GM23338 (cell line): ENCODE measurements around the gene BCORL1. TPM values are rescaled to one million over a fixed set of nuclear protein-coding genes. Genes with fewer than 3 reads are reported as not detected.

Source experiments
- ATAC-seq: fragments of 200-7000 bp; cut with Tn5 transposase; 3 replicates; pipeline ENCODE4 v1.9.1; 2020
- DNase-seq: peaks from one replicate; pipeline ENCODE4 v3.0.0-alpha.2; 2015; ENCODE audit warnings: low spot score
- H2AFZ ChIP-seq: fragments of 200-600 bp; sonication (generic); 2 replicates; pipeline ENCODE4 v1.8.0; 2016; ENCODE audit warnings: antibody characterized with exemption, mild to moderate bottlenecking, moderate library complexity
- H3F3A ChIP-seq: fragments of 200-600 bp; sonication (generic); replicated peaks from 2 replicates; pipeline ENCODE4 v1.8.0; 2017; ENCODE audit warnings: antibody characterized with exemption, mixed run types, low read depth
- H3K27ac ChIP-seq: fragments of 200-600 bp; sonication (generic); 2 replicates; pipeline ENCODE4 v1.6.1; 2016; ENCODE audit warnings: low read depth
- H3K27me3 ChIP-seq: fragments of 200-600 bp; sonication (generic); 2 replicates; pipeline ENCODE4 v1.8.0; 2016; ENCODE audit warnings: mild to moderate bottlenecking, mixed run types, moderate library complexity; ENCODE audit not compliant: insufficient read depth
- H3K36me3 ChIP-seq: fragments of 200-600 bp; sonication (generic); 2 replicates; pipeline ENCODE4 v1.8.0; 2016; ENCODE audit warnings: mild to moderate bottlenecking; ENCODE audit not compliant: insufficient read depth
- H3K4me1 ChIP-seq: fragments of 200-600 bp; sonication (generic); 2 replicates; pipeline ENCODE4 v1.8.0; 2016; ENCODE audit warnings: mild to moderate bottlenecking, moderate library complexity; ENCODE audit not compliant: insufficient read depth
- H3K4me2 ChIP-seq: fragments of 200-600 bp; sonication (generic); 2 replicates; pipeline ENCODE4 v1.7.1; 2017; ENCODE audit warnings: mixed run types
- H3K4me3 ChIP-seq: fragments of 200-600 bp; sonication (generic); 2 replicates; pipeline ENCODE4 v1.6.1; 2016; ENCODE audit warnings: mixed run types
- H3K79me2 ChIP-seq: fragments of 200-600 bp; sonication (generic); replicated peaks from 2 replicates; pipeline ENCODE4 v1.8.0; 2017; ENCODE audit warnings: mild to moderate bottlenecking; ENCODE audit not compliant: insufficient read depth
- H3K9me2 ChIP-seq: fragments of 200-600 bp; sonication (generic); 2 replicates; pipeline ENCODE4 v1.8.0; 2017; ENCODE audit not compliant: insufficient read depth
- H4K20me1 ChIP-seq: fragments of 200-600 bp; sonication (generic); replicated peaks from 2 replicates; pipeline ENCODE4 v1.8.0; 2017; ENCODE audit warnings: mild to moderate bottlenecking; ENCODE audit not compliant: insufficient read depth
- H3K27ac Mint-ChIP-seq: 2 replicates; pipeline ENCODE4 v1.8.0; 2020; ENCODE audit warnings: inconsistent platforms, mild to moderate bottlenecking, moderate library complexity, mixed read lengths
- H3K27me3 Mint-ChIP-seq: 3 replicates; pipeline ENCODE4 v1.8.0; 2022; ENCODE audit warnings: low read depth, mild to moderate bottlenecking, moderate library complexity, mixed read lengths, inconsistent platforms; ENCODE audit not compliant: insufficient read depth, poor library complexity
- H3K36me3 Mint-ChIP-seq: 3 replicates; pipeline ENCODE4 v1.8.0; 2021; ENCODE audit warnings: low read depth, mild to moderate bottlenecking, inconsistent platforms, moderate library complexity, mixed read lengths
- H3K4me1 Mint-ChIP-seq: 3 replicates; pipeline ENCODE4 v1.8.0; 2020; ENCODE audit warnings: mild to moderate bottlenecking, inconsistent platforms, mixed read lengths
- H3K4me3 Mint-ChIP-seq: 3 replicates; pipeline ENCODE4 v1.8.0; 2021; ENCODE audit warnings: moderate library complexity, mild to moderate bottlenecking, inconsistent platforms, mixed read lengths
- H3K9me3 Mint-ChIP-seq: 3 replicates; pipeline ENCODE4 v1.8.0; 2020; ENCODE audit warnings: moderate library complexity, mild to moderate bottlenecking, inconsistent platforms, mixed read lengths
- EZH2 ChIP-seq: fragments of 200-600 bp; sonication (generic); IDR thresholded peaks from one replicate; pipeline ENCODE4 v1.8.0; 2017; ENCODE audit warnings: antibody characterized with exemption, mild to moderate bottlenecking, low read depth; ENCODE audit not compliant: unreplicated experiment
- EZH2phosphoT487 ChIP-seq: fragments of 200-600 bp; sonication (generic); IDR thresholded peaks from one replicate; pipeline ENCODE4 v1.8.1; 2018; ENCODE audit warnings: antibody characterized with exemption; ENCODE audit not compliant: unreplicated experiment
- JUNB ChIP-seq: IDR thresholded peaks from one replicate; pipeline ENCODE4 v1.6.1; 2016; ENCODE audit warnings: antibody characterized with exemption; ENCODE audit not compliant: unreplicated experiment
- ZNF114 ChIP-seq: fragments of 250-450 bp; sonication (Bioruptor Pico); IDR thresholded peaks from 2 replicates; pipeline ENCODE4 v1.5.0; 2020; ENCODE audit warnings: mild to moderate bottlenecking, moderate library complexity
- ZNF331 ChIP-seq: fragments of 250-450 bp; sonication (Bioruptor Pico); IDR thresholded peaks from 2 replicates; pipeline ENCODE4 v1.5.0; 2020; ENCODE audit warnings: low read depth, mild to moderate bottlenecking, moderate library complexity
- polyA plus RNA-seq: library from polyadenylated mRNA; unstranded; fragments of >200 nt; fragmentation: Nextera tagmentation; extraction: Ambion mirVana; gene quantifications from 2 replicates; pipeline ENCODE4 v1.2.1, GENCODE V29; 2016
- total RNA-seq: library from RNA; depleted of rRNA; stranded (reverse); fragments of >200 nt; shearing (Covaris generic); gene quantifications from 2 replicates; pipeline ENCODE4 v1.2.3, GENCODE V29; 2014
- TF ChIP-seq, protein P1 (sequence below), 2 experiments: fragments of 200-600 bp in 1 of 2; sonication (generic) in 1 of 2; conservative IDR thresholded peaks; 2 replicates each; pipeline versions ENCODE4 v1.5.1 to v1.6.1; 2016 to 2017; ENCODE audit warnings: antibody characterized with exemption in 2 of 2, low read depth in 2 of 2, mild to moderate bottlenecking in 2 of 2, moderate library complexity in 1 of 2
- TF ChIP-seq, protein P2 (sequence below): IDR thresholded peaks from one replicate; pipeline ENCODE4 v1.6.1; 2018; ENCODE audit warnings: antibody characterized with exemption; ENCODE audit not compliant: unreplicated experiment

The BCORL1 gene
- total and polyA plus RNA-seq, 2 experiments from 2014 or later = 2.6 to 2.7 TPM

DNA sequence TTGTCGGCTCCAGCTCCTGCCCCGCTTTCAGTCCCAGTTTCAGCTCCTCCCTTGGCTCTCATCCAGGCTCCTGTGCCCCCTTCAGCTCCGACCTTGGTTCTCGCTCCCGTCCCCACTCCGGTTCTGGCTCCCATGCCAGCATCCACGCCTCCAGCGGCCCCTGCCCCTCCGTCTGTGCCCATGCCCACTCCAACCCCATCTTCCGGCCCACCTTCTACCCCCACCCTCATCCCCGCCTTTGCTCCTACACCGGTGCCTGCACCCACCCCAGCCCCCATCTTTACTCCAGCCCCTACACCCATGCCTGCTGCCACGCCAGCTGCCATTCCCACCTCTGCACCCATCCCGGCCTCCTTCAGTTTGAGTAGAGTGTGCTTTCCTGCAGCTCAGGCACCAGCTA, 31.2 kb downstream of the BCORL1 start (continued):
- TF ChIP-seq, protein P1, sequence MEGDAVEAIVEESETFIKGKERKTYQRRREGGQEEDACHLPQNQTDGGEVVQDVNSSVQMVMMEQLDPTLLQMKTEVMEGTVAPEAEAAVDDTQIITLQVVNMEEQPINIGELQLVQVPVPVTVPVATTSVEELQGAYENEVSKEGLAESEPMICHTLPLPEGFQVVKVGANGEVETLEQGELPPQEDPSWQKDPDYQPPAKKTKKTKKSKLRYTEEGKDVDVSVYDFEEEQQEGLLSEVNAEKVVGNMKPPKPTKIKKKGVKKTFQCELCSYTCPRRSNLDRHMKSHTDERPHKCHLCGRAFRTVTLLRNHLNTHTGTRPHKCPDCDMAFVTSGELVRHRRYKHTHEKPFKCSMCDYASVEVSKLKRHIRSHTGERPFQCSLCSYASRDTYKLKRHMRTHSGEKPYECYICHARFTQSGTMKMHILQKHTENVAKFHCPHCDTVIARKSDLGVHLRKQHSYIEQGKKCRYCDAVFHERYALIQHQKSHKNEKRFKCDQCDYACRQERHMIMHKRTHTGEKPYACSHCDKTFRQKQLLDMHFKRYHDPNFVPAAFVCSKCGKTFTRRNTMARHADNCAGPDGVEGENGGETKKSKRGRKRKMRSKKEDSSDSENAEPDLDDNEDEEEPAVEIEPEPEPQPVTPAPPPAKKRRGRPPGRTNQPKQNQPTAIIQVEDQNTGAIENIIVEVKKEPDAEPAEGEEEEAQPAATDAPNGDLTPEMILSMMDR (conservative IDR thresholded peaks at IDR 0.05; ENCODE audit: low read depth in 2 of 2) = no peak
- TF ChIP-seq, protein P2, sequence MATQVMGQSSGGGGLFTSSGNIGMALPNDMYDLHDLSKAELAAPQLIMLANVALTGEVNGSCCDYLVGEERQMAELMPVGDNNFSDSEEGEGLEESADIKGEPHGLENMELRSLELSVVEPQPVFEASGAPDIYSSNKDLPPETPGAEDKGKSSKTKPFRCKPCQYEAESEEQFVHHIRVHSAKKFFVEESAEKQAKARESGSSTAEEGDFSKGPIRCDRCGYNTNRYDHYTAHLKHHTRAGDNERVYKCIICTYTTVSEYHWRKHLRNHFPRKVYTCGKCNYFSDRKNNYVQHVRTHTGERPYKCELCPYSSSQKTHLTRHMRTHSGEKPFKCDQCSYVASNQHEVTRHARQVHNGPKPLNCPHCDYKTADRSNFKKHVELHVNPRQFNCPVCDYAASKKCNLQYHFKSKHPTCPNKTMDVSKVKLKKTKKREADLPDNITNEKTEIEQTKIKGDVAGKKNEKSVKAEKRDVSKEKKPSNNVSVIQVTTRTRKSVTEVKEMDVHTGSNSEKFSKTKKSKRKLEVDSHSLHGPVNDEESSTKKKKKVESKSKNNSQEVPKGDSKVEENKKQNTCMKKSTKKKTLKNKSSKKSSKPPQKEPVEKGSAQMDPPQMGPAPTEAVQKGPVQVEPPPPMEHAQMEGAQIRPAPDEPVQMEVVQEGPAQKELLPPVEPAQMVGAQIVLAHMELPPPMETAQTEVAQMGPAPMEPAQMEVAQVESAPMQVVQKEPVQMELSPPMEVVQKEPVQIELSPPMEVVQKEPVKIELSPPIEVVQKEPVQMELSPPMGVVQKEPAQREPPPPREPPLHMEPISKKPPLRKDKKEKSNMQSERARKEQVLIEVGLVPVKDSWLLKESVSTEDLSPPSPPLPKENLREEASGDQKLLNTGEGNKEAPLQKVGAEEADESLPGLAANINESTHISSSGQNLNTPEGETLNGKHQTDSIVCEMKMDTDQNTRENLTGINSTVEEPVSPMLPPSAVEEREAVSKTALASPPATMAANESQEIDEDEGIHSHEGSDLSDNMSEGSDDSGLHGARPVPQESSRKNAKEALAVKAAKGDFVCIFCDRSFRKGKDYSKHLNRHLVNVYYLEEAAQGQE = no peak

DNA sequence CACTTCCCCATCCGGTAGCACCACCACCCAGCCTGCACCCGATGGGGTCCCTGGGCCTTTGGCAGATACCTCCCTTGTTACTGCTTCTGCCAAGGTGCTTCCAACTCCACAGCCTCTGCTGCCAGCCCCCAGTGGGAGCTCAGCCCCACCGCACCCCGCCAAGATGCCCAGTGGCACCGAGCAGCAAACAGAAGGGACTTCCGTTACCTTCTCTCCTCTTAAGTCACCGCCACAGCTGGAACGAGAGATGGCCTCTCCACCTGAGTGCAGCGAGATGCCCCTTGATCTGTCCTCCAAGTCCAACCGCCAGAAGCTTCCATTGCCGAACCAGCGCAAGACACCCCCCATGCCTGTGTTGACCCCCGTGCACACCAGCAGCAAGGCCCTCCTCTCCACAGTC, 31.9 kb downstream of the BCORL1 start:
- Mint-ChIP-seq H3K4me3 (no peak overlapping the region), H3K4me1 (peaks cover 5% of the 10 kb centered on the region), H3K27me3 (peaks cover 4% of the 10 kb centered on the region), H3K27ac (no peak overlapping the region), H3K36me3 (no peaks in the 10 kb centered on the region), H3K9me3 (no peaks in the 10 kb centered on the region)
- H3K4me1 ChIP-seq = no peaks in the 10 kb centered on the region
- H4K20me1 ChIP-seq = no peaks in the 10 kb centered on the region
- no peak overlapping the region for H3K4me2 ChIP-seq
- DNase-seq (no peak), ATAC-seq (no peak)
- H3K27me3 ChIP-seq = no peaks in the 10 kb centered on the region
- H2AFZ ChIP-seq = no peak overlapping the region
- H3K4me3 ChIP-seq = no peak overlapping the region
- H3F3A ChIP-seq = no peaks in the 10 kb centered on the region
- no peaks in the 10 kb centered on the region for H3K79me2 ChIP-seq
- TF ChIP-seq EZH2phosphoT487 (no peak), ZNF331 (no peak), JUNB (no peak), ZNF114 (CRISPR knock-in tag) (no peak), EZH2 (no peak)
- TF ChIP-seq, protein P2 = no peak
- H3K27ac ChIP-seq = no peak overlapping the region
- H3K36me3 ChIP-seq = no peaks in the 10 kb centered on the region
- no peaks in the 10 kb centered on the region for H3K9me2 ChIP-seq
